A172 (cell line): ENCODE results near the gene RGL4. TPM values are rescaled to one million over a fixed set of nuclear protein-coding genes. Genes with fewer than 3 reads are reported as not detected.
"Not testable (repeated sequence)": the region's sequence is repeated elsewhere in the genome, so short reads cannot be mapped to it uniquely, and the experiment has no call there.

Source experiments
- DNase-seq: peaks from one replicate; pipeline ENCODE4 v3.0.0-alpha.2; 2015; ENCODE audit warnings: low spot score
- total RNA-seq: library from RNA; depleted of rRNA; stranded (reverse); fragments of >200 nt; shearing (Covaris generic); gene quantifications from 2 replicates; pipeline ENCODE4 v1.2.3, GENCODE V29; 2014

RGL4 gene
- total RNA-seq, 1 experiment from 2014 or later: not detected

DNA sequence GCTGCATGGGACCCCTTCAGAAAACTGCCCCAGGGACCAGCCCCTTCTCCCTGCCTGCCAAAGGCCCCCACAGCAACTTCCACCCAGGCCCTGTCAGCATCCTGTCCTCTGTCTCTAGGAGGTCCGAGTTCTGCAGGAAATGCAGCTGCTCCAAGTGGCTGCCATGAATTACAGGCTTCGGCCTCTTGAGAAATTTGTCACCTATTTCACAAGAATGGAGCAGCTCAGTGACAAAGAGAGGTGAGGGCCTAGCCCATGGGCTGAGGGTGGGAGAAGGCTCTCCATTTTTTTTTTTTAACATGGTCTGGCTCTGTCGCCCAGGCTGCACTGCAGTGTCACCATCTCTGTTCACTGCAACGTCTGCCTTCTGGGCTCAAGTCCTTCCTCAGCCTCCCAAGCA, 7.3 kb downstream of the RGL4 start:
- DNase-seq: no peak

DNA sequence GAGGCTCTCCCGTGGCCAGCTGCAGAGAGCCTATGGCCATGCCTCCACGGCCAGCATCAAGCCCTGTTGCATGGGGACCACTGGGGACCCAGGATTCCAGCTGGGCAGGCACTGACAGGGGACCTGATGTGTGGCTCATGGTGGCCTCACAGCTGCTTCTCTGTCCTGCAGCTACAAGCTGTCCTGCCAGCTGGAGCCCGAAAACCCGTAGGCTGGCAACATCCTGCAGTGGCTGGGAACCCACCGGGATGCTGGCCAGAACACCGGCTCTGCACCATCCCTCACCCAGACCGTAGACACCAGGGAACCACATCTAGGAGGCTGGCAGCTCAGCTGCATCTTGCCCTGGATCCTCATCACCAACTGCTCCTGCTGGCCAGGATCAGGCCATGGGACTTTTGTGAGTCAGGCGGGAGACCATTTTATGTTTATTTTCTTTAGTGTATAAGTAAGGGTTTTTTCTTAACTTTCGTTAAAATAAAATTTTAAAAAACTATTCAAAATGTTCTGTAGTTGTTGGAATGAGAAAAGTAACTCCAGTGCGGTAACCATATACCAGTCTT, 7.9 kb downstream of the RGL4 start:
- no peak for DNase-seq

DNA sequence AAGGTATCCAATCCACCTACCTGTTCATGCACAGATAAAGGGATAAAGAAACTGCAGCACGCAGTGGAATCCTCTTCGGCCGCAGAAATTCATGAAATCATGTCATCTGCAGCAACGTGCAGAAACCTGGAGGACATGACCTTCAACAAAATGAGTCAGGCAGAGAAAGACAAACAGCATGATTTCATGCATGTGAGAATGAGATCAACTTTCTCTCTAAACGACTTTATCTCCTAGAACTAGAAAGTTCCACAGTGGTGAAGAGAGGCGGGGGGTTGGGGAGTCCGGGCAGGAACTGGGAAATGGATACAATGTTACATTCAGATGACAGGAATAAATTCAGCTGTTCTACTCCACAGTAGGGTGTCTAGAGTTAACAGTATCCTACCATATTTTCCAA, 9.9 kb downstream of the RGL4 start:
- no peak for DNase-seq

DNA sequence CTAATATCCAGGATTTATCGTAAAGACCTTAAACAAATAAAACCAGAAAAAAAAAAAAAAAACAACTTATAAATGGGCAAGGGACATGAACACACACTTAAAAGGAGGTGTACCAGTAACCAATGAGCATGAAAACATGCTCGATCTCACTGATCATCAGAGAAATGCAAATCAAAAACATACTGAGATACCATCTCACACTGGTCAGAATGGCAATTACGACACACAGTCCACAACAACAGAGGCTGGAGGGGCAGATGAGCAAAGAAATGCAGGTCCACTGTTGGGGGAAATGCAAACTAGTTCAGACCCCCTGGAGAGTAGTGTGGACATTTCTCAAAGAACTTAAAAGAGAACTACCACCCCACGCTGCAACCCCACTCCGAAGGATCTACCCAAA, 13.2 kb downstream of the RGL4 start:
- no peak for DNase-seq

DNA sequence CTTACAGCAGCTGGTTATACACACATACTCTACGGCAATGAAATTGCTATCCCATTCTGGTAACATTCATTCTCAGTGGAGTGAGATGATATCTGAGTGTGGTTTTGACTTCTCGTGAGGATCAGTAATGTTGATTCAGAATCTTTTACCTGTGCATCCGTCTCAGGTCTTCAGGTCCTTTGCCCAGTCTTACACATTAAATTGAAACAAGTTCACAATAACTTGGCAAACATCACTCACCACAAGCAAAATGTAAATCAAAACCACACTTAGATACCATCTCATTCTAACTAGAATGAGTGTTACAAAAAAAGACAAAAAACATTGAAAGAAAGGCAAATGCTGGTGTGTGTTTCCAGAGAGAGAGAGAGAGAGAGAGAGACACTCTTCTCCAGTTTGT, 14.0 kb downstream of the RGL4 start:
- DNase-seq: no peak

DNA sequence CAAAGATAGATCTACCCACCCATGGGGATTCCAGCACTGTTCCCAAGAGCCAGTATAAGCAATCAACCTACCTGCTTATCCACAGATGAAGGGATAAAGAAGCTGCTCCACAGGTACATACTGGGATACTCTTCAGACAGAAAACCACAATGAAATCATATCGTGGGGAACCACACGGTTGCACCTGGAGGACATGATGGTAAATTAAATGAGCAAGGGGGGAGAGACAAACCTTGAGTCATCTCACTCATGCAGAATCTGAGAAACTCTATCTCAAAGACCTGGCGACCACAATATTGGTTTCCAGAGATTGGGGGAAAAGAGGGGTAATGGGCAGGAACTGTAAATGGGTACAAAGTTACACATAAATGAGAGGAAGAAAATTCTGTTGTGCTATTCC, 14.5 kb downstream of the RGL4 start:
- DNase-seq: no peak

DNA sequence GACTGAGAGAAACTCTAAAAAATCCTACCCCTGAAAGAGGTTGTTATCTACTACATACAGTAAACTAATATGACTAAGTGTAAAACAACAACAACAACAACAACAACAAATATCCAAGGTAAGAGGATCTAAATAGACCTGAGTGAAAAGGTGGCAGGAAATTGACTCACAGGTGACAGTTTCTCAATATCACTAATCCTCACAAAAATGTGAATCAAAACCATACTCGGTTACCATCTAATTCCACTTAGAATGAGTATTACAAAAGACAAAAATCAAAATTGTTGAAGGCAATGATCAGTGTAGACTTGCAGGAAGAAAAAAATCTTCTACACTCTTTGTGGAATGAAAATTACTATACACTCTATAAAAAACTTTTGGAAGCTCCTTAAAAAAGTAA, 17.5 kb downstream of the RGL4 start:
- no peak for DNase-seq

DNA sequence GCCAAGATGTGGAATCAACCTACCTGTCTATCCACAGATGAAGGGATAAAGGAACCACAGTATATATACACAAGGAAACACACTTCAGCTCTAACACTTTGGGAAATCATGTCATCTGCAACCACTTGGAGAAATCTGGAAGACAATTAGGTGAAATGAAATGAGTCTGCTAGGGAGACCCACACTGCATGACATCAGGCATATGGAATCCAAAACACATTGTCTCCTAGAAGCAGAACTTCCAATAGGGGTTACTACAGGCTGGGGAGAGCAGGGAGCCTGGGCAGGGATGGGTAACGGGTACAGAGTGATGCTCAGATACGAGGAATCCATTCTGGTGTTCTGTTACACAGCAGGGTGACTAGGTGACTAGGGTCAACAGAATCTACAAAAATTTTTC, 18.3 kb downstream of the RGL4 start:
- no peak for DNase-seq

DNA sequence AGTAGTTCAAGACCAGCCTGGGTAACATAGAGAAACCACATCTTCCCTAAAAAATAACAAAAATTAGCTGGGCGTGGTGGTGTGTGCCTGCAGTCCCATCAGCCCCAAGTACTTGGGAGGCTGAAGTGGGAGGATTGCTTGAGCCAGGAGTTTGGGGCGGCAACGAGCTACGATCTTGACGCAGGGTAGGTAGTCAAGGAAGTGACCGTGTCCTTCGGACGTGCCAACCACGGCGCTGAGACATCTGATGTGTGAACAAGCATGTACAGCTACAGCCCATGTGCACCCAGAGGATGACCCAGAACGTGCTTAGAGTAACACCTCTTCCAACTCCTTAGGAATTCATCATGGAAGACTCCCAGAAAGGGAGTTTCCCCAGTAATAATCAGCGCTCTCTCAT, 21.4 kb downstream of the RGL4 start:
- DNase-seq: no peak

DNA sequence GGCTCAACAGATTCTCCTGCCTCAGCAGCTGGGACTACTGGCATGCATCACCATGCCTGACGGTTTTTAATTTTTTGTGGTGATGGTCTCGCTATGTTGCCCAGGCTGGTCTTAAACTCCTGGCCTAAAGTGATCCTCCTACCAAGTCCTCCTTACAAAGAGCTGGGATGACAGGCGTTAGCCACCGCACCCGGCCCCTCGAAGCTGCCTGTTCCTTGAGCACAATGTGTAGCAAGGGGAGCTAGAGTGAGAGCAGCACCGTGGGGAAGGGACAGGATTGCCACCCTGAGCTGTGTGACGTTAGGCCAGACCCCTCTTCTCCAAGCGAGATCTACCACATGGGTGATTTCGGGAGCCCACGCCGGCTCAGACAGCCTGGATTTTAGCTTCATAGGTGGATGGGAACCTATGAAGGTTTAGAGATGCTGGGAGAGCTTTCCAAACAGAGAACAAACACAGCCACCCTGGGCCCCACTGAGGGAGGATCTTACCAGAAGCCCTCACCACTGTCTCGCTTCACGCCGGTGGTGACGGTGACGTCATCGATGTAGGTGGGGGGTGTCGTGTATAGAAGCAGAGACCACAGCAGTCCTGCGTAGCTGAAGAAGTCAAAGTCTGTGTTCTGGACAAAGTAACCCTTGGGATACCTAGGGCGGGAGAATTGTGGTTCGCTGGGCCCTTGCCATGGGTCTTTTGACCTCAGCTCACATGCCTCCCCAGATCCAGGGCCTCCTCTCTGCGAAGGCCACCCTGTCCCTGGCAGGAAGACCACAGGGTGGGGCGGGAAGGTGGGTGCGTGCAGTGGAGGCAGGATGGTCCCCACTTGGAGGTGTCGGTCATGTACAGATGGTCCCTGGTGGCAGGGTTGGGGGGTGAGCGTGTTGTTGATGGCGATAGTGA, 23.1 kb downstream of the RGL4 start:
- no peak for DNase-seq

DNA sequence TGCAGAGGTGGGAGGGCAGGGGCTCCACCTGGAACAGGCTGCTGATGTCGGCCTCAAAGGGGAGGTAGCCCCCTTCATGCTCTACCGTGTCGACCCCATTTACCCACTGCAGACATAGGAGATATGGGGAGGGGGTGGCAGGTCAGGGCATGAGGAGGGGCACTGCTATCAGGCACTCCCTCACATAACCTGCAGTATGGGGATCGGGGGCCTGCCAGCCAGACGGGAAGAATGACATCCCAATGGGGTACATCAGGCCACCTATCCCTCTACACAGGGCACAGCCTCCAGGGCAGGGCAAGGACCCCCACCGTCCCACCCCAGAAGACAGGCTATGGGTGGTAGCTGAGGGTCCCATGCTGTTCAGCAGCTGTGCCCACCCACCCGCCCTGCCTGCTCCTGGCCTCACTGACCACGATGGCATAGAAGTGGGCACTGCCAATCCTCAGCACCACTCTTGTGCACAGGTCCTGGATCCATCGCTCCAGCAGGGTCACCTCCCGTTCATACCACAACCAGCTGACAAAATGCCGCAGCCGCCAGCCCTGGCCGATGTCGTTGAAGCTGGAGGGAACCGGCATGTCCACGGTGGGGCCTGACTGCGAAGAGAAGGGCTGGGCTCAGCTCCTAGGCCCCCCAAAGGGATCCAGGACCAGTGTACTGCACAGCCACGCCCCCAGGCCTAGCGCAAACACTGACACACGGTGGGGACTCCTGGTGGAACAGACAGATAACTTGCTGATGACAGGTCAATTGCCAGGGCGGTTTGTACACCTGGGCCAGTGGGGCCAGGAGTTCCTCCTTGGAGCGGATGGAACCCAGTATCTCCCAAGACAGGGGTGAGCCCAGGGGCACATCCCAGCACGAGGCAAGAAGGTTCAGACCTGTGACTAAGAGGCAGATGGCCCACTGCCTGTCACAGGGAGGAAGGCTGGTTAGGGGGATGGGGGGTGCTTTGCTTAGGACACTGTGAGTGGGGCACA, 24.1 kb downstream of the RGL4 start:
- no peak for DNase-seq

DNA sequence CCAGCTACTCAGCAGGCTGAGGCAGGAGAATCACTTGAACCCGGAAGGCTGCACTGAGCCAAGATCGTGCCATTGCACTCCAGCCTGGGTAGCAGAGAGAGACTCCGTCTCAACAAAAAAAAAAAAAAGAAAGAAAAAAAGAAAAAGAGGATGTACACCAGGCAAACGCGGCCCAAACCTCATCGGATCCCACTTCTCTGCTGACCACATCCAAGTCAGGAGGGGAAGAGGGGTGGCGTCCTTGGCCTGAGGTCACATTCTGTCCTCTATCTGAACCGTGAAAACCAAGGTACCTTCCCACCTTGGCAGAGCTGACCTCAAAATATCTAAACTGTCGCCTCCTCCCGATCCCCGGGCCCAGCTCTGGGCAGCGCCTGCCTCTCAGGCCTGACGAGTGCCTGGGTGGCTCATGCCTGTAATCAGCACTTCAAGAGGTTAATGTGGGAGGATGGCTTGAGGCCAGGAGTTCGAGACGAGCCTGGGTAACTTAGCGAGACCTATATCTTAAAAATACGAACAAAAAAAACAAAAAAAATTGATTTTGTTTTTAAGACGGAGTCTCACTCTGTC, 25.1 kb downstream of the RGL4 start:
- DNase-seq: no peak

DNA sequence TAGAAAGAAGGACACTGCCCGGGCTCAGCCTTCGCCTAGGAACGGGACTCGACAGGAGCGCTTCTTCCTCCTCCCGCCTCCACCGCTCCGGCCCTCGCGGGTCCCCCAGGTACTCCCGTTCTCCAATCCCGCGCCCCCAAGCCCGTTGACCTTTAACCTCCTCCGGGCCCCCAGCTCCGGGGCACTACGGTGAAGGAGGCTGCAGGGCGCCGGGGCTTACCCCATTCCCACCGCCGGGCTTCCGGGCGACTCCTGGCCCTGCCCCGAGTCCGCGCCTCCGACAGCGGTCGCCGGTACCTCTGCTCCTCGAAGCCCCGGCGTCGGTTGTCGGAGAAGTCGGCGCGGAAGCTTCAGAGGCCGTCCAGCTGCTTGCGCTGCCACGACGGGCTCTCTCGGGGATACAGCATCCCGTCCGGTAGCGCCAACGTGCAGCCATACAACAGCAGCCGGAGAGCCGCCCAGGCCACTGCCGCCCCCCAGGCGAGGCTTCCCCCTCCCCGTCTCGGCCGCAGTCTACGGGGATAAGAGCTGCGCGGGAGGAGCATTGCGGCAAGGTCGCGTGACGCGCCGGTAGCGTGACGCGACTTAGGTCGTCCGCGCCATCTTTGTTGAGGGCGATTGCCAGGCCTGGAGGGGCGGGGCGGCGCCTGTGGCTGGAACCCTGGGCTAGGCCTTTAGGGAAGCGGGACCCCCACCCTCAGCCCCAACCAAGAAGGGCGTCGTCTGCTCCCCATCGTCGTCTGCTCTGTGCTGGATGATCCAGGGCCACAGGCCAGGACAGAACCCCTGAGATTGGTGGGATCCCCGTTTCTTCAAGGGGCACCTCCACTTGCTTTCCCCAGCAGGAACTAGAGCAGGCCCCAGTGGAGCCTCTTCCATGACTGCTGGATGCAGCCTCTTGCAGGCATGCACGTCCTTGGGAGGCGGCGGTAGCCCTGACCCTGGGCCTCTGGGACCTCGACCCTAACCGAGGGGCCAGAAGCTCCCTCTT, 26.3 kb downstream of the RGL4 start:
- DNase-seq: peak; percentile 48

DNA sequence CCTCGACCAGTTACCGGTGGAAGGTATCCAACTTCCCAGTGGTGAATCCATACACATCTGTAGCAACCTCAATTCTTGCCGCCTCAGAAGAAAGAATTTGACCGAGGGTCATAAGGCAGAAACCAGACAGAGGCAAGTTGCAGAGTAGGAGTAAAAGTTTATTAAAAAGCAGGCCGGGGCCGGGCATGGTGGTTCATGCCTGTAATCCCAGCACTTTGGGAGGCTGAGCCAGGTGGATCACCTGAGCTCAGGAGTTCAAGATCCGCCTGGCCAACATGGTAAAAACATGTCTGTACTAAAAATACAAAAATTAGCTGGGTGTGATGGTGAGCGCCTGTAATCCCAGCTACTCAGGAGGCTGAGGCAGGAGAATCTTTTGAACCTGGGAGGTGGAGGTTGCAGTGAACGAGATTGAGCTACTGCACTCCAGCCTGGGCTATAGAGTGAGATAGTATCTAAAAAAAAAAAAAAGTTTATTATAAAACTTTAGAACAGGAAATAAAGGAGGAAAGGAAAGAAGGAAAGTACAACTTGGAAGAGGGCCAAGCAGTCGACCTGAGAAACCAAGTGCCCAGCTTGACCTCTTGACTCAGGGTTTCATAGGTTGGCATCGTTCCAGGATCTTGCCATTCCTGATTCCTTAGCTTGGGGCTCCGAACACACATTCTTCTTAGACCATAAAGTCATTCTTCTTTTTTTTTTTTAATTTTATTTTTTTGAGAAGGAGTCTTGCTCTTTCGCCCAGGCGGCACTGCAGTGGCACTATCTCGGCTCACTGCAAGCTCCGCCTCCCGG, 27.8 kb downstream of the RGL4 start:
- no peak for DNase-seq

DNA sequence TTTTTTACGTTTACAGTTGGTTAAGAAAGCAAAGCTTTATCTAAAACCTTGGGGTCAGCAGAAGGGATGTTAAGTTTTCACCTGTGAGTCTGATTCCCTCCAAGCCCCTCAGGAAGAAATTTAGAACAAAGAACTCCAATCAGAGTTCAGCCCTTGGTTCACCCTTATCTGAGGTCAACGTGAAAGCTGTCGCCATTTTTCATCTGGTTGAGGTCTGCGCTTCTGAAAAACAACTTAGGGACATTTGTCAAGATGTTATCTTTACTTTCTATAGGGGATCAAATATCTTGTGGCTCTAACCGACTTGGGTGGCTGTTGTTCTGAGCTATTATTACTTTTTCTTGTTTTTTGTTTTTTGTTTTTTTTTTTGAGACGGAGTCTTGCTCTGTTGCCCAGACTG, 30.0 kb downstream of the RGL4 start:
- DNase-seq: no peak

DNA sequence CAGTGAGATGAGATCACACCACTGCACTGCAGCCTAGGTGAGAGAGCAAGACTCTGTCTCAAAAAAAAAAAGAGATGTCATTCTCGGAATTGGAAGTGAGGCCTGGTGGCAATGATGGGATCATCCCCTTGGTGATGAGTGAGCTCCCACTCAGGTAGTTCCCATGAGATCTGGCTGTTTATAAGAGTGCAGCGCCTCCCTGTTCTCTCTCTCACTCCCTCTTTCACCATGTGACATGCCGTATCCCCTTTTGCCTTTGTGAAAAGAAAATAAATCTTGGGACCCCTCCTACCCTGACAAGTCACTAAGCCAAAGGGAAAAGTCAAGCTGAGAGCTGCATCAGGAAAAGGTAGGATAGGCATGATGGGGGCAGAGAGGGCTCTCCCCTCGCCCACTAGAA, 31.3 kb downstream of the RGL4 start:
- no peak for DNase-seq

DNA sequence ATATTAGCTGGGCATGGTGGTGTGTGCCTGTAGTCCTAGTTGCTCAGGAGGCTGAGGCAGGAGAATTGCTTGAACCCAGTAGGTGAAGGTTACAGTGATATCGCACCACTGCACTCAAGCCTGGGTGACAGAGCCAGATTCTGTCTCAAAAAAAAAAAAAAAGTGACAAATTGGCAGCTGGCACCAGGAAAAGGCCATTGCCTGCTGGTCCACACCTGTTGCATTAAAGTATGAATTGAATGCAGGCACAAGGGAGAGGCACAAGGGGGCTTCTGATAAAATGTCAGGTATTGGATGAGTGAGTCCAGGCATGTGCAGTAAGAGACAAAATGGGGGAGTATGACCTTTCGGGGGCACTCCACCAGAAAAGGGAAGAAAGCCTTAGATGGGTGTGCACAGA, 31.9 kb downstream of the RGL4 start:
- DNase-seq: no peak

DNA sequence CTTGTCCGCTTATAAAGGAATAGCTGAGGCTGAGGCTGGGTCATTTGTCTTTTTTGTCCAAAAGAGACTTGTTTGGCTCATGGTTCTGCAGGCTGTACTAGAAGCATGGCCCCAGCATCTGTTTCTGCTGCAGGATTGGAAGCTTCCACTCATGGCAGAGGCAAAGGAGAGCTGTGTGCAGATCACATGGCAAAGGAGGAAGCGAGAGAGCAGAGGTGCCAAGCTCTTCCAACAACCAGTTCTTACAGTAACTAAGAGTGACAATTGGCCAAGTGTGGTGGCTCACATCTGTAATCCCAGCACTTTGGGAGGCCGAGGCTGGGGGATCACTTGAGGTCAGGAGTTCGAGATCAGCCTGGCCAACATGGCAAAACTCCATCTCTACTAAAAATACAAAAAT, 37.3 kb downstream of the RGL4 start:
- not testable (repeated sequence) for DNase-seq

DNA sequence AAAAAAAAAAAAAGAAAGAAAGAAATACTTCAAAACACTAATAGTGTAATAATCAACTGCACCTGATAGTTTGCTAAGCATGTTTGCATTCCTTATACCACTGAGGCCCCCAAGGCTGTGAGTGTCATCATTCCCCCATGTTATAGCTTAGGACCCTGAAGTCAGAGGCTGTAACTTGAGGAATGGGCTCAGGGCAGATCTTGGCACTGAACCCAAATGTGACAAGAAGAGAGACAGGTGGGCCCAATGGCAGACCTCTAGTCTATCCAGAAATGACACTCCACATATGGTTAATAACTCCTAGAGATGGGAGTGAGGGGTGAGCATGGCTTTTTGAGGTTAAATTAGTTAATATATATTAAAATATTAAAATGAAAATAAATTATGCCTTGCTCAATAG, 46.9 kb downstream of the RGL4 start:
- DNase-seq: no peak
